NCI-H2227 (cell line): ENCODE results near the gene EDN1.

Experiments used
- DNase-seq: peaks from one replicate; lab custom pipeline; 2025; ENCODE audit not compliant: unreplicated experiment; lab: John Stamatoyannopoulos, UW

The EDN1 gene

DNA sequence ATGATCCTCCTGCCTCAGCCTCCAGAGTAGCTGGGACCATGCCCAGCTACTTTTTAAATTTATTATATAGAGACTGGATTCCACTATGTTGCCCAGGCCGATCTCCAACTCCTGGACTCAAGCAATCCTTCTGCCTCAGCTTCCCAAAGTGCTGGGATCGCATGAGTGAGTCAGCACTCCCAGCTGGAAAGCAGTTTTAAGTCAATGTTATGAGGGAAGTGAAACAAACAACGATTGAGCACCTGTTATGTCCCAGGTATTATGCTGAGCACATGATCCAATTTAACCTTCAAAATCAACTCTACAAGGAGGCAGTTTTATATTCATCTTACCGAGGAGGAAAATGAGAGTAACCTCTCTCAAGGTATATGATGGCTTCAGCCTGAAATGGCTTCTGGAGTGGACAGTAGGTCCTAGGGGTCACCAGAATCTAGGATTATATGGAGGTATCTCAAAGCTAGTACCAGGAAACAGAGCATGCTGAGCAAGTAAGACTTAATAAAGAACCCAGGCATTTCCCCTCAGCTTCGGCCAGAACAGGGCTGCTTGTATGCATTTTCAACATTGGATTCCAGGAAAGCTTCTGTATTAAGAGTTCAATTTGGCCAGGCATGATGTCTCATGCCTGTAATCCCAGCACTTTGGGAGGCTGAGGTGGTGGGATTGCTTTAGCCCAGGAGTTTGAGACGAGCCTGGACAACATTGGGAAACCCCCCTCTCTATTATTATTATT lies 55.0 kb downstream of the EDN1 start:
- no peak for DNase-seq

DNA sequence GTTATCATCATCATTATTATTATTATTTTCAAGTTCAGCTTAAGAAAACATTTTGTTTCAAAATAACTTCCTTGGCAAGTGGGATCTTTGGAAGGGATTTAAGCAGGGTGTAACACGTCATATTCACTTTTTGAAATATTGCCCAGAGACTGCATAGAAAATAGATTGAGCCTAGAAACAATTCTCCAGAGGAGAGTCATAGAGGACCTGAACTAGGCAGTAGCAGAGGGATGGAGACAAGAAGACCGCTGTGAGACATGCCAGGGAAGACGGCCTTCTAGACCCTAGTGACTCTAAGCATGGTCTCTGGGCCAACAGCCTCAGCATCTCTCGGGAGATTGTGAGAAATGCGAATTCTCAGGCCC lies 55.5 kb downstream of the EDN1 start:
- DNase-seq, result no peak
